T follicular helper cell (primary cell): Measurements from ENCODE around the gene ETV5.
"Not testable (repeated sequence)": the region's sequence is repeated elsewhere in the genome, so short reads cannot be mapped to it uniquely, and the experiment has no call there.

Source experiments
- DNase-seq: peaks from one replicate; pipeline ENCODE4 v3.0.0-alpha.2; 2020; ENCODE audit warnings: low read depth

ETV5 gene

GRCh38 chr3:186067360-186068242 lies 41.3 kb downstream of the ETV5 start:
- DNase-seq = no peak

- DNase-seq = no peak
These were observed 48.7 kb downstream of the ETV5 start for GRCh38 chr3:186060222-186060621.

- DNase-seq = no peak
These were observed 49.7 kb downstream of the ETV5 start for GRCh38 chr3:186059192-186059591.

- DNase-seq = no peak
These were observed 50.7 kb downstream of the ETV5 start for GRCh38 chr3:186058225-186058624.

GRCh38 chr3:186057594-186057993 lies 51.3 kb downstream of the ETV5 start:
- DNase-seq = no peak

- DNase-seq = no peak
These were observed 54.0 kb downstream of the ETV5 start for GRCh38 chr3:186054792-186055352.

GRCh38 chr3:186053954-186054791 lies 54.7 kb downstream of the ETV5 start:
- DNase-seq = no peak

- no peak for DNase-seq
These were observed 56.6 kb downstream of the ETV5 start for GRCh38 chr3:186052096-186052840.

- no peak for DNase-seq
These were observed 59.9 kb downstream of the ETV5 start for GRCh38 chr3:186049001-186049400.

- no peak for DNase-seq
These were observed 60.8 kb downstream of the ETV5 start for GRCh38 chr3:186048119-186048518.

GRCh38 chr3:186046838-186047237 lies 62.1 kb downstream of the ETV5 start:
- DNase-seq = no peak

- DNase-seq = no peak
These were observed 63.9 kb downstream of the ETV5 start for GRCh38 chr3:186044968-186045367.

- no peak for DNase-seq
These were observed 64.5 kb downstream of the ETV5 start for GRCh38 chr3:186044427-186044826.

- no peak for DNase-seq
These were observed 66.2 kb downstream of the ETV5 start for GRCh38 chr3:186042521-186043202.

GRCh38 chr3:186042036-186042435 lies 66.9 kb downstream of the ETV5 start:
- DNase-seq = no peak

- no peak for DNase-seq
These were observed 70.5 kb downstream of the ETV5 start for GRCh38 chr3:186038360-186038759.

- no peak for DNase-seq
These were observed 73.6 kb downstream of the ETV5 start for GRCh38 chr3:186035277-186035676.

GRCh38 chr3:186032321-186032720 lies 76.6 kb downstream of the ETV5 start:
- no peak for DNase-seq

GRCh38 chr3:186025993-186026392 lies 82.9 kb downstream of the ETV5 start:
- not testable (repeated sequence) for DNase-seq

GRCh38 chr3:186025161-186025560 lies 83.7 kb downstream of the ETV5 start:
- DNase-seq = no peak

GRCh38 chr3:186024210-186024609 lies 84.7 kb downstream of the ETV5 start:
- no peak for DNase-seq
